GM19193 (cell line): ENCODE measurements around the gene INKA1.

Experiments used
- POLR2A ChIP-seq: IDR thresholded peaks from 4 replicates; pipeline ENCODE4 v1.6.1; 2011; ENCODE audit not compliant: insufficient read depth, insufficient read length; ENCODE audit errors: extremely low read depth

The INKA1 gene

GRCh38 chr3:49781415-49782199 is 21.5 kb upstream of the INKA1 start:
- no peak for TF ChIP-seq POLR2A

- no peak for TF ChIP-seq POLR2A
Measured at GRCh38 chr3:49785565-49786356, 17.3 kb upstream of the INKA1 start.

- peak; percentile 94 for TF ChIP-seq POLR2A
Measured at GRCh38 chr3:49786357-49787181, 16.5 kb upstream of the INKA1 start, which contains the start of gene IP6K1. TSS of gene IP6K1 (minus strand) at chr3:49786542. CDS start at chr3:49748040, 38,502 bp downstream.

GRCh38 chr3:49787182-49787464 is 15.9 kb upstream of the INKA1 start:
- TF ChIP-seq POLR2A: no peak

- TF ChIP-seq POLR2A: no peak
Measured at GRCh38 chr3:49787536-49787935, 15.5 kb upstream of the INKA1 start.

- no peak for TF ChIP-seq POLR2A
Measured at GRCh38 chr3:49788056-49788455, 15.0 kb upstream of the INKA1 start.

GRCh38 chr3:49790626-49791411 is 12.2 kb upstream of the INKA1 start:
- TF ChIP-seq POLR2A: no peak

GRCh38 chr3:49791571-49791970 is 11.5 kb upstream of the INKA1 start:
- no peak for TF ChIP-seq POLR2A

- no peak for TF ChIP-seq POLR2A
Measured at GRCh38 chr3:49792371-49793150, 10.5 kb upstream of the INKA1 start.

GRCh38 chr3:49793486-49794085 is 9.5 kb upstream of the INKA1 start:
- TF ChIP-seq POLR2A: no peak

GRCh38 chr3:49794431-49794830 is 8.6 kb upstream of the INKA1 start:
- no peak for TF ChIP-seq POLR2A

- no peak for TF ChIP-seq POLR2A
Measured at GRCh38 chr3:49794926-49795905, 7.8 kb upstream of the INKA1 start.

GRCh38 chr3:49799105-49799504 is 4.0 kb upstream of the INKA1 start:
- no peak for TF ChIP-seq POLR2A

GRCh38 chr3:49799761-49800160 is 3.3 kb upstream of the INKA1 start, which contains the start of gene CDHR4:
TSS of gene CDHR4 (minus strand) at chr3:49799873. CDS start at chr3:49799812, 61 bp downstream.
- no peak for TF ChIP-seq POLR2A
